ENCODE data around the gene HSD11B2. TPM values are rescaled to one million over a fixed set of nuclear protein-coding genes. Genes with fewer than 3 reads are reported as not detected.

The HSD11B2 gene
- total RNA-seq, 1 experiment from 2014 or later = 33.5 TPM

- Histone ChIP-seq H3K4me2 (ENCODE audit: insufficient read depth, insufficient read length, low read length) (peak overlapping the region; percentile 12), H2BK15ac (ENCODE audit: low read depth, low read length) (no peak overlapping the region), H4K8ac (replicated peaks; ENCODE audit: insufficient read length, low read depth, low read length) (no peak overlapping the region), H2BK5ac (ENCODE audit: insufficient read length, low read length) (no peak overlapping the region), H3K23me2 (ENCODE audit: insufficient read length, low read depth, low read length, poor library complexity, severe bottlenecking) (peaks cover 3% of the 10 kb centered on the region), H3K56ac (ENCODE audit: insufficient read length, low read depth, low read length) (no peak overlapping the region), H2BK12ac (ENCODE audit: insufficient read length, low read depth, low read length) (no peak overlapping the region), H3K79me1 (ENCODE audit: insufficient read depth, low read depth, low read length, poor library complexity, severe bottlenecking) (no peaks in the 10 kb centered on the region), H4K91ac (ENCODE audit: insufficient read length, low read depth, low read length) (no peak overlapping the region), H3K9ac (ENCODE audit: extremely low read depth, insufficient read length, low read length) (no peak overlapping the region), H4K5ac (ENCODE audit: insufficient read length, low read depth, low read length) (no peak overlapping the region), H2AFZ (ENCODE audit: low read length) (no peak overlapping the region), H3K27ac (ENCODE audit: insufficient read length, low read depth, low read length) (no peak overlapping the region), H3K23ac (ENCODE audit: insufficient read length, low read depth, low read length) (no peak overlapping the region), H3T11ph (ENCODE audit: low read length) (no peak overlapping the region), H3K27me3 (ENCODE audit: insufficient read depth, low read length) (peaks cover 25% of the 10 kb centered on the region; the same call in 1 of the 2 replicates), H3K4ac (ENCODE audit: low read depth, low read length) (no peak overlapping the region), H3K79me2 (ENCODE audit: insufficient read depth, low read length) (no peaks in the 10 kb centered on the region), H2BK20ac (ENCODE audit: low read depth, low read length, poor library complexity, severe bottlenecking) (no peak overlapping the region), H2BK120ac (ENCODE audit: low read depth, low read length, poor library complexity, severe bottlenecking) (no peak overlapping the region), H3K4me1 (ENCODE audit: insufficient read depth, low read length) (no peaks in the 10 kb centered on the region), H3K9me3 (ENCODE audit: control insufficient read depth, low read depth, low read length) (no peaks in the 10 kb centered on the region), H2AK5ac (ENCODE audit: insufficient read length, low read length) (no peak overlapping the region), H3K18ac (ENCODE audit: insufficient read length, low read depth, low read length) (peak overlapping the region; percentile 29), H4K20me1 (ENCODE audit: control insufficient read depth, insufficient read depth, insufficient read length) (peaks cover 2% of the 10 kb centered on the region), H3K14ac (ENCODE audit: insufficient read depth, low read length) (peak overlapping the region; percentile 20)
- Mint-ChIP-seq H3K4me3 (peak overlapping the region; percentile 39 to 73), H3K27me3 (ENCODE audit: low read depth) (peaks cover 81% of the 10 kb centered on the region), H3K9me3 (no peaks in the 10 kb centered on the region), H3K4me1 (peaks cover 13 to 32% of the 10 kb centered on the region in 2 experiments), H3K27ac (no peak overlapping the region), H3K36me3 (ENCODE audit: insufficient read depth in 1 of 3, low read depth in 3 of 3) (no peaks in the 10 kb centered on the region)
- no CpG with 5 or more reads among the region's 88 CpGs for WGBS (ENCODE audit: extremely low coverage, insufficient read length, low lambda C conversion rate)
- no peak for DNase-seq
- TF ChIP-seq CTCF (conservative IDR thresholded peaks at IDR 0.05) = no peak
Observed at GRCh38 chr16:67394155-67395104, 36.5 kb upstream of the HSD11B2 start.

Data from H9 (cell line).